GM12892 (cell line): ENCODE results near the gene DENND2D.

ENCODE experiments used
- POLR2A ChIP-seq: IDR thresholded peaks from 2 replicates; pipeline ENCODE4 v1.6.1; 2011; ENCODE audit warnings: low read depth, low read length, control low read depth
- POLR2AphosphoS5 ChIP-seq: IDR thresholded peaks from 2 replicates; pipeline ENCODE4 v1.6.1; 2011; ENCODE audit warnings: low read depth, low read length, control low read depth
- TAF1 ChIP-seq: IDR thresholded peaks from 2 replicates; pipeline ENCODE4 v1.6.1; 2011; ENCODE audit warnings: low read depth, mild to moderate bottlenecking, control low read depth, low read length, borderline replicate concordance

DNA sequence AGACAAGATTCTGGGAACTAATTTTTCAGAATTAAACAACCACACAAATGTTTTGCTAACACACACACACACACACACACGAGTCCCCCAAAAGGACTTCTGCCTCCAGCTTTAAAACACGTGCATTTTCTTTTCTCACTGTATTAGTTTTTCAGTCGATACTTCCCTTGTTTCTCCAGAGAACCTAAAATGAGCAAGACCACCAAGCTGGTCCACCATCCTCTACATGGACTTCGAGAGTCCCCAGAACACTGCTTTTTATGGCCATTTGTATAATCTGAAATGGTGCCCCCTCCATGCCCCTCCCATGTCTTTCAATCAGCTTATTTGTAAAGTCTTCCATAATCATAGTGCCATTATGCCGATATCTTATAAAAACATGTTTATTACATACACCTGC lies 16.3 kb upstream of the DENND2D start:
- peak; percentile 41; the same call in 1 of the 2 replicates for TF ChIP-seq POLR2A
- TF ChIP-seq POLR2AphosphoS5: peak; percentile 32; the same call in 1 of the 2 replicates
- TF ChIP-seq TAF1: no peak
